Stimulated activated CD4-positive, alpha-beta T cell treated with anti-CD3 and anti-CD28 coated beads, Interleukin-2, amount 100 ng/mL, for 48 hours (primary cell): ENCODE data around the gene MYOD1.

Source experiments
- DNase-seq, 2 donors: peaks; one replicate each; pipeline ENCODE4 v3.0.0-alpha.2; 2020

MYOD1 gene

GRCh38 chr11:17719028-17719937 lies at the start of gene MYOD1:
TSS of gene MYOD1 (plus strand) at chr11:17719571. CDS start at chr11:17719783, 212 bp downstream.
- no peak for DNase-seq

GRCh38 chr11:17672469-17672868 lies 46.9 kb upstream of the MYOD1 start:
- no peak for DNase-seq

- DNase-seq = no peak
Measured at GRCh38 chr11:17673951-17674350, 45.4 kb upstream of the MYOD1 start.

- DNase-seq = no peak
Measured at GRCh38 chr11:17682848-17683247, 36.5 kb upstream of the MYOD1 start.

- DNase-seq = no peak
Measured at GRCh38 chr11:17683377-17684161, 35.8 kb upstream of the MYOD1 start.

GRCh38 chr11:17684550-17684949 lies 34.8 kb upstream of the MYOD1 start:
- DNase-seq = no peak

GRCh38 chr11:17686231-17686980 lies 33.0 kb upstream of the MYOD1 start:
- DNase-seq = no peak

GRCh38 chr11:17687946-17688670 lies 31.3 kb upstream of the MYOD1 start:
- DNase-seq = no peak

- DNase-seq = no peak
Measured at GRCh38 chr11:17691550-17691949, 27.8 kb upstream of the MYOD1 start.

GRCh38 chr11:17691976-17692375 lies 27.4 kb upstream of the MYOD1 start:
- no peak for DNase-seq

GRCh38 chr11:17692931-17693330 lies 26.4 kb upstream of the MYOD1 start:
- DNase-seq = no peak

GRCh38 chr11:17693531-17693930 lies 25.8 kb upstream of the MYOD1 start:
- no peak for DNase-seq

- DNase-seq = no peak
Measured at GRCh38 chr11:17694494-17695110, 24.8 kb upstream of the MYOD1 start.

GRCh38 chr11:17695454-17696441 lies 23.6 kb upstream of the MYOD1 start:
- no peak for DNase-seq

- no peak for DNase-seq
Measured at GRCh38 chr11:17696741-17697140, 22.6 kb upstream of the MYOD1 start.

GRCh38 chr11:17697175-17697949 lies 22.0 kb upstream of the MYOD1 start:
- no peak for DNase-seq

- no peak for DNase-seq
Measured at GRCh38 chr11:17699147-17700114, 19.9 kb upstream of the MYOD1 start.

GRCh38 chr11:17700991-17701390 lies 18.4 kb upstream of the MYOD1 start:
- DNase-seq = no peak

GRCh38 chr11:17702876-17703275 lies 16.5 kb upstream of the MYOD1 start:
- no peak for DNase-seq
